SK-N-SH (cell line): ENCODE data around the gene FOXP1. TPM values are rescaled to one million over a fixed set of nuclear protein-coding genes. Genes with fewer than 3 reads are reported as not detected.

Experiments used
- CTCF ChIA-PET: fragments of 300-600, 350-600 bp; formaldehyde crosslinking; extraction: SDS; loops from one replicate; lab custom pipeline; 2021; lab: Yijun Ruan, JAX
- POLR2A ChIA-PET: fragments of 350-600 bp; sonication (Branson Sonifier 250); formaldehyde crosslinking; extraction: SDS; loops from one replicate; lab custom pipeline; 2020; ENCODE audit warnings: antibody characterized with exemption, inconsistent platforms; lab: Yijun Ruan, JAX
- DNase-seq: peaks from one replicate; pipeline ENCODE4 v3.0.0; 2012
- H2AFZ ChIP-seq: fragments of 200-600 bp; sonication (generic); 2 replicates; pipeline ENCODE4 v1.8.1; 2016; ENCODE audit warnings: antibody characterized with exemption, mild to moderate bottlenecking, low read depth
- H3F3A ChIP-seq: fragments of 200-600 bp; sonication (generic); replicated peaks from 2 replicates; pipeline ENCODE3; 2016; ENCODE audit warnings: antibody characterized with exemption, mild to moderate bottlenecking; ENCODE audit not compliant: insufficient read depth
- H3K27ac ChIP-seq, 2 experiments: fragments of 200-500 bp in 1 of 2; fragments of 200-600 bp in 1 of 2; sonication (Bioruptor generic) in 1 of 2; sonication (generic), shearing (Covaris generic) in 1 of 2; 2 replicates each; pipeline versions ENCODE4 v1.5.1 to v1.6.1; 2014 to 2016; ENCODE audit warnings: low read depth in 2 of 2, inconsistent platforms in 1 of 2, low read length in 1 of 2, mild to moderate bottlenecking in 1 of 2, mixed read lengths in 1 of 2
- H3K27me3 ChIP-seq: fragments of 200-600 bp; sonication (generic), shearing (Covaris generic); 2 replicates; pipeline ENCODE4 v1.6.1; 2016; ENCODE audit warnings: mixed run types; ENCODE audit not compliant: insufficient read depth
- H3K36me3 ChIP-seq, 2 experiments: fragments of 200-500 bp in 1 of 2; fragments of 200-600 bp in 1 of 2; sonication (Bioruptor generic) in 1 of 2; sonication (generic) in 1 of 2; replicated peaks in 1 of 2; 2 replicates each; pipeline versions ENCODE3 to v1.5.1; 2014 to 2016; ENCODE audit warnings: low read length in 1 of 2, mild to moderate bottlenecking in 1 of 2; ENCODE audit not compliant: insufficient read depth in 2 of 2, control insufficient read depth in 1 of 2
- H3K4me1 ChIP-seq, 2 experiments: fragments of 200-500 bp in 1 of 2; fragments of 200-600 bp in 1 of 2; sonication (Bioruptor generic) in 1 of 2; sonication (generic), shearing (Covaris generic) in 1 of 2; 2 replicates each; pipeline versions ENCODE4 v1.5.1 to v1.6.1; 2014 to 2016; ENCODE audit warnings: low read depth in 1 of 2, low read length in 1 of 2, mixed run types in 1 of 2; ENCODE audit not compliant: insufficient read depth in 2 of 2, control insufficient read depth in 1 of 2
- H3K4me2 ChIP-seq: fragments of 200-600 bp; sonication (generic), shearing (Covaris generic); 2 replicates; pipeline ENCODE4 v1.6.1; 2017; ENCODE audit warnings: mixed run types
- H3K4me3 ChIP-seq, 2 experiments: fragments of 200-500 bp in 1 of 2; fragments of 200-600 bp in 1 of 2; sonication (Bioruptor generic) in 1 of 2; sonication (generic), shearing (Covaris generic) in 1 of 2; 2 replicates each; pipeline versions ENCODE4 v1.5.1 to v1.8.1; 2014 to 2016; ENCODE audit warnings: low read depth in 2 of 2, inconsistent platforms in 1 of 2, low read length in 1 of 2, mild to moderate bottlenecking in 1 of 2, mixed read lengths in 1 of 2, moderate library complexity in 1 of 2
- H3K79me2 ChIP-seq: fragments of 200-600 bp; sonication (generic); 2 replicates; pipeline ENCODE4 v1.8.1; 2017; ENCODE audit warnings: mild to moderate bottlenecking; ENCODE audit not compliant: insufficient read depth
- H3K9ac ChIP-seq: fragments of 200-600 bp; sonication (generic); 2 replicates; pipeline ENCODE4 v1.6.1; 2017; ENCODE audit warnings: mixed run types
- H3K9me2 ChIP-seq: fragments of 200-600 bp; sonication (generic); 2 replicates; pipeline ENCODE4 v1.6.1; 2017; ENCODE audit warnings: mixed run types
- H3K9me3 ChIP-seq: fragments of 200-600 bp; sonication (generic); 2 replicates; pipeline ENCODE4 v1.6.1; 2017; ENCODE audit warnings: mixed run types, mild to moderate bottlenecking, moderate library complexity
- H4K20me1 ChIP-seq: fragments of 200-600 bp; sonication (generic); 2 replicates; pipeline ENCODE4 v1.6.1; 2017; ENCODE audit warnings: mild to moderate bottlenecking, mixed run types; ENCODE audit not compliant: insufficient read depth
- CHD2 ChIP-seq: fragments of 150-350 bp; IDR thresholded peaks from 2 replicates; pipeline ENCODE4 v1.6.1; 2018; ENCODE audit warnings: low read length; ENCODE audit not compliant: partially characterized antibody
- FOXM1 ChIP-seq: IDR thresholded peaks from 2 replicates; pipeline ENCODE4 v1.4.0; 2012; ENCODE audit warnings: low read depth, mild to moderate bottlenecking
- GATA2 ChIP-seq: sonication (generic); formaldehyde crosslinking; IDR thresholded peaks from 2 replicates; pipeline ENCODE4 v1.5.0; 2020; ENCODE audit warnings: mild to moderate bottlenecking, missing genetic modification reagents
- JUND ChIP-seq: IDR thresholded peaks from 2 replicates; pipeline ENCODE4 v1.4.0; 2012
- MAX ChIP-seq: IDR thresholded peaks from 2 replicates; pipeline ENCODE4 v1.4.0; 2012; ENCODE audit warnings: low read depth
- MEF2A ChIP-seq: IDR thresholded peaks from 2 replicates; pipeline ENCODE4 v1.4.0; 2012; ENCODE audit warnings: low read depth, borderline replicate concordance
- MXI1 ChIP-seq: IDR thresholded peaks from 2 replicates; pipeline ENCODE4 v1.6.1; 2012; ENCODE audit warnings: mild to moderate bottlenecking, low read depth, low read length, improper control_type of control experiment
- POLR2AphosphoS5 ChIP-seq: IDR thresholded peaks from 2 replicates; pipeline ENCODE4 v1.6.1; 2012; ENCODE audit warnings: low read depth, low read length
- RAD21 ChIP-seq: IDR thresholded peaks from 2 replicates; pipeline ENCODE4 v1.6.1; 2012; ENCODE audit warnings: mild to moderate bottlenecking, low read length
- RXRA ChIP-seq: IDR thresholded peaks from 2 replicates; pipeline ENCODE4 v1.4.0; 2012; ENCODE audit warnings: low read depth, mild to moderate bottlenecking, borderline replicate concordance
- TAF1 ChIP-seq: IDR thresholded peaks from 2 replicates; pipeline ENCODE4 v1.6.1; 2012; ENCODE audit warnings: low read depth, mild to moderate bottlenecking, low read length, moderate library complexity, borderline replicate concordance
- WGBS: methylation state at CpG from one replicate; pipeline ENCODE4 v1.1.6; 2017; ENCODE audit warnings: low lambda C conversion rate; 5-methylcytosine and 5-hydroxymethylcytosine counted together
- polyA plus RNA-seq, 3 experiments: library from polyadenylated mRNA; depleted of rRNA; stranded (reverse); fragments of >200 nt; gene quantifications; 2 replicates each; pipeline ENCODE4 v1.2.3, GENCODE V29; 2012

The FOXP1 gene
- polyA plus RNA-seq, 1 of the 3 experiments (the other 2 are of a cell fraction): 8.8 TPM

DNA sequence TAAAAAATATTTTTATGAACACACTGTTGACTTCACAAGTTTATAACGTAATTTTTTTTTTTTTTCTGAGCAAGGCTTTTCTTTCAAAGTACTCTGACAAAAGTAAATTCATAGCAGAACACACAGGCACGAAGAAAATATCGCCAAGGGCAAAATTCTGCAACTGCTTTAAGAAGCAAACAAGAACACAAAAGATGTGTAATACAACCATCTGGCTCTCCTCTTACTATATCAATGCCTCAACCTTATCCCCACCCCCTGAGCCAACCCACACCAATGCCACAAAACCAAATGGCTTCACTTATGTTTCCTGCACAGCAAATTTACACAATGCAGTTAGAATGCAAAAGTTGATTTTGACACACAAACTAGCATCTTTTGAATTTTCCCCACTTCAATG lies 274.2 kb downstream of the FOXP1 start:
- no peak overlapping the region for H3K4me2 ChIP-seq
- no peak for DNase-seq
- H3K9ac ChIP-seq: no peak overlapping the region
- TF ChIP-seq MXI1 (no peak), CHD2 (no peak)
- no peaks in the 10 kb centered on the region for H3F3A ChIP-seq
- peaks cover 9 to 10% of the 10 kb centered on the region in 2 experiments; a peak in 3 of 4 replicates for H3K4me1 ChIP-seq
- no peaks in the 10 kb centered on the region for H3K36me3 ChIP-seq
- peaks cover 83% of the 10 kb centered on the region for H3K79me2 ChIP-seq
- no peaks in the 10 kb centered on the region for H3K9me2 ChIP-seq
- no peaks in the 10 kb centered on the region for H3K9me3 ChIP-seq
- WGBS: 97% methylated on average over 3 of the region's 3 CpGs
- no peak overlapping the region for H2AFZ ChIP-seq
- ChIA-PET CTCF (no interaction called here), POLR2A (no interaction called here)
- no peak overlapping the region for H3K27ac ChIP-seq
- H4K20me1 ChIP-seq: no peaks in the 10 kb centered on the region
- H3K27me3 ChIP-seq: no peaks in the 10 kb centered on the region
- H3K4me3 ChIP-seq: no peak overlapping the region

DNA sequence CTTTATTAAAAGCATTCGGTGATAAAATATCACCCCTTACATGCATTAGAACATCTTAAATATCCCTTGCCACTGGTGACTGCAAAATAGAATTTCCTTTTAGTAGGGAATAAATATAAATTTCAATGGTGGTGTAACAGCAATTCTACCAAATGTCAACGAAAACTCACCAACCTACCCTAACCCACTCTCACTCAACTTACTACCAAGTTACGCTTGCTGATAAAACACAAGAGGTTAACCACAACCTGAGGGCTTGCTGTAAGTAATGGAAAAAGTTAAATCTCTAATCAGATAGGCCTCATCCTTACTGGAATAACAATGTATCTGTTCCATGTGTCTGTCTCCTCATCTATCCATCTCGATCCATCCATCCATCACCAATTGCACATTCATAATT lies 274.7 kb downstream of the FOXP1 start:
- H3K4me3 ChIP-seq: no peak overlapping the region
- no peak overlapping the region for H3K27ac ChIP-seq

GRCh38 chr3:71307991-71308697 lies 275.4 kb downstream of the FOXP1 start:
- H3K9me3 ChIP-seq: no peaks in the 10 kb centered on the region
- no peak overlapping the region for H2AFZ ChIP-seq
- H3K4me1 ChIP-seq: peaks cover 9 to 10% of the 10 kb centered on the region in 2 experiments; a peak in 3 of 4 replicates
- 92% methylated on average over 17 of the region's 17 CpGs for WGBS
- H3K9ac ChIP-seq: no peak overlapping the region
- no peak for TF ChIP-seq RAD21
- TF ChIP-seq RXRA: no peak
- TF ChIP-seq JUND: no peak
- TF ChIP-seq TAF1: no peak
- TF ChIP-seq MEF2A: no peak
- TF ChIP-seq POLR2AphosphoS5: no peak
- no peak for TF ChIP-seq GATA2
- TF ChIP-seq, all 33 proteins: peak for 0
- no peak overlapping the region for H3K4me2 ChIP-seq
- ChIA-PET CTCF (interaction anchor here (0.6 kb wide), 1 partner anchor 29 kb away, joined by 3 read pairs; no protein-coding TSS in a partner anchor), POLR2A (no interaction called here)
- H3K27me3 ChIP-seq: no peaks in the 10 kb centered on the region
- H4K20me1 ChIP-seq: no peaks in the 10 kb centered on the region
- peaks cover 81% of the 10 kb centered on the region for H3K79me2 ChIP-seq
- H3K4me3 ChIP-seq: no peak overlapping the region
- DNase-seq: no peak
- no peaks in the 10 kb centered on the region for H3K9me2 ChIP-seq
- H3F3A ChIP-seq: no peaks in the 10 kb centered on the region
- no peak overlapping the region for H3K27ac ChIP-seq
- no peaks in the 10 kb centered on the region for H3K36me3 ChIP-seq

More for the DNA sequence above, 274.7 kb downstream of the FOXP1 start:
- DNase-seq: no peak
- Histone ChIP-seq H3K79me2 (peaks cover 81% of the 10 kb centered on the region), H3K9ac (no peak overlapping the region), H3F3A (no peaks in the 10 kb centered on the region), H3K4me1 (peaks cover 9 to 10% of the 10 kb centered on the region in 2 experiments; a peak in 3 of 4 replicates), H4K20me1 (no peaks in the 10 kb centered on the region), H3K27me3 (no peaks in the 10 kb centered on the region), H3K4me2 (no peak overlapping the region), H3K36me3 (no peaks in the 10 kb centered on the region), H2AFZ (no peak overlapping the region), H3K9me3 (no peaks in the 10 kb centered on the region), H3K9me2 (no peaks in the 10 kb centered on the region)
- 94% methylated on average over 4 of the region's 4 CpGs for WGBS
- CTCF ChIA-PET: no interaction called here
- POLR2A ChIA-PET: no interaction called here
- TF ChIP-seq MAX (no peak), FOXM1 (no peak), RXRA (no peak)
